MCF 10A (cell line): ENCODE measurements around the gene IQCB1. TPM values are rescaled to one million over a fixed set of nuclear protein-coding genes. Genes with fewer than 3 reads are reported as not detected.

Experiments used
- BruUV-seq: library from RNA; stranded (reverse); fragments of 400-500 nt; replicated peaks from 2 replicates; lab custom pipeline; 2021; lab: Mats Ljungman, UMichigan
- CTCF ChIA-PET: fragments of 300-600 bp; sonication (Branson Sonifier 250); formaldehyde crosslinking; extraction: SDS; loops from one replicate; lab custom pipeline; 2021; ENCODE audit warnings: antibody characterized with exemption, inconsistent platforms; lab: Yijun Ruan, JAX
- POLR2A ChIA-PET: fragments of 300-600, 350-650 bp; sonication (Branson Sonifier 250); formaldehyde crosslinking; extraction: SDS; loops from one replicate; lab custom pipeline; 2020; ENCODE audit warnings: antibody characterized with exemption, inconsistent platforms; lab: Yijun Ruan, JAX
- DNase-seq: peaks from one replicate; pipeline ENCODE4 v3.0.0-alpha.2; 2018; ENCODE audit not compliant: unreplicated experiment
- H3K27ac Mint-ChIP-seq: one replicate; pipeline ENCODE4 v1.8.0; 2022; ENCODE audit warnings: mild to moderate bottlenecking, low read depth, mixed read lengths; ENCODE audit not compliant: unreplicated experiment
- H3K27me3 Mint-ChIP-seq: one replicate; pipeline ENCODE4 v1.8.0; 2022; ENCODE audit warnings: mixed read lengths; ENCODE audit not compliant: insufficient read depth, unreplicated experiment
- H3K36me3 Mint-ChIP-seq: one replicate; pipeline ENCODE4 v1.8.0; 2022; ENCODE audit warnings: mild to moderate bottlenecking, moderate library complexity, mixed read lengths; ENCODE audit not compliant: insufficient read depth, unreplicated experiment
- H3K4me1 Mint-ChIP-seq: one replicate; pipeline ENCODE4 v1.8.0; 2022; ENCODE audit warnings: mixed read lengths; ENCODE audit not compliant: insufficient read depth, unreplicated experiment
- H3K4me3 Mint-ChIP-seq: one replicate; pipeline ENCODE4 v1.8.0; 2022; ENCODE audit warnings: mild to moderate bottlenecking, moderate library complexity, mixed read lengths; ENCODE audit not compliant: unreplicated experiment
- H3K9me3 Mint-ChIP-seq: one replicate; pipeline ENCODE4 v1.8.0; 2022; ENCODE audit warnings: mixed read lengths; ENCODE audit not compliant: unreplicated experiment
- intact Hi-C: fragments of 100-400 bp; cut with micrococcal nuclease; formaldehyde crosslinking; loops from 2 replicates; pipeline ENCODE4 v1.14.1; 2022
- total RNA-seq: library from RNA; stranded (reverse); gene quantifications from 2 replicates; pipeline ENCODE4 v1.2.3, GENCODE V29; 2022
- TF ChIP-seq, protein P1 (sequence below): fragments of 200-600 bp; IDR thresholded peaks from one replicate; pipeline ENCODE4 v1.8.0; 2022; ENCODE audit warnings: antibody characterized with exemption, mild to moderate bottlenecking; ENCODE audit not compliant: unreplicated experiment

Gene IQCB1
- total RNA-seq, 1 experiment from 2014 or later = 33.5 TPM

DNA sequence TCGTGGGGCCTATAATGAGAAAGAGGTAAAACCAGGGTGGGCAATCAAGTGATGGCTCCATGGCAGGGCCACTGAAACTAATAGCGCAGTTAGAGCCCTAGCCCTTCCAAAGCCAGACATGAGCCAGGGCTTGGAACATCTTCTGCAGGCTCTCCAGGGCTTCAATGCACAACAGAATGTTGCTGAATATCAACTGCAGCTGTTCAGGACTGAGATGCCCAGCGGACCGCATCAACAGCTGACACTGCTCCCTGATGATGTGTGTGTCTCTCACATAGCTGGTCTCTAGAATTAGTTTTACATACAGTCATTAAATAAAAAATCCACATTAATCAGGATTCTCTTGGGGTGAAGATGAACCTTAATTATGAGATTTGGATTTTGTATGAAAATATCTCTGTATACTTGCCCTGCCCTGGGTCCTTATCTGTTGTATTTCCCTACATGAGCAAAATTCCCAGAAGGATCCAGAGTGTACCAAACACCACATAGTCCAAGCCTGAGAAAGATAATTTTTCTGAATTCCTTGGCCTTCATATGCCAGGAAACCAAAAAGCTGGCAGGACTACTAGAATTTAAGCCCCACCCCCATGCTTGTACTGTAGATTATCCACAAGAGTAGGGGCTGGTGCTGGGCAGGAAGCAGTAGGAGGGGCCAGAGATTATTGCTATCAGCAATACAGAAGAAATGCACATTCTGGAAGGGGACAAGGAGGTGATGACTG is 77.6 kb downstream of the IQCB1 start:
- H3K27me3 Mint-ChIP-seq = peaks cover 9% of the 10 kb centered on the region
- ChIA-PET POLR2A (interaction anchor here (1.2 kb wide), 1 partner anchor 23 kb away, joined by 3 read pairs; no protein-coding TSS in a partner anchor), CTCF (no interaction called here)
- intact Hi-C loops = no loop called here
- no peak overlapping the region for H3K4me3 Mint-ChIP-seq
- H3K4me1 Mint-ChIP-seq = no peaks in the 10 kb centered on the region
- no peaks in the 10 kb centered on the region for H3K9me3 Mint-ChIP-seq
- no peaks in the 10 kb centered on the region for H3K36me3 Mint-ChIP-seq
- TF ChIP-seq, protein P1, sequence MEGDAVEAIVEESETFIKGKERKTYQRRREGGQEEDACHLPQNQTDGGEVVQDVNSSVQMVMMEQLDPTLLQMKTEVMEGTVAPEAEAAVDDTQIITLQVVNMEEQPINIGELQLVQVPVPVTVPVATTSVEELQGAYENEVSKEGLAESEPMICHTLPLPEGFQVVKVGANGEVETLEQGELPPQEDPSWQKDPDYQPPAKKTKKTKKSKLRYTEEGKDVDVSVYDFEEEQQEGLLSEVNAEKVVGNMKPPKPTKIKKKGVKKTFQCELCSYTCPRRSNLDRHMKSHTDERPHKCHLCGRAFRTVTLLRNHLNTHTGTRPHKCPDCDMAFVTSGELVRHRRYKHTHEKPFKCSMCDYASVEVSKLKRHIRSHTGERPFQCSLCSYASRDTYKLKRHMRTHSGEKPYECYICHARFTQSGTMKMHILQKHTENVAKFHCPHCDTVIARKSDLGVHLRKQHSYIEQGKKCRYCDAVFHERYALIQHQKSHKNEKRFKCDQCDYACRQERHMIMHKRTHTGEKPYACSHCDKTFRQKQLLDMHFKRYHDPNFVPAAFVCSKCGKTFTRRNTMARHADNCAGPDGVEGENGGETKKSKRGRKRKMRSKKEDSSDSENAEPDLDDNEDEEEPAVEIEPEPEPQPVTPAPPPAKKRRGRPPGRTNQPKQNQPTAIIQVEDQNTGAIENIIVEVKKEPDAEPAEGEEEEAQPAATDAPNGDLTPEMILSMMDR = no peak
- no peak overlapping the region for H3K27ac Mint-ChIP-seq
- no peak for DNase-seq
- BruUV-seq = no TSS peak

DNA sequence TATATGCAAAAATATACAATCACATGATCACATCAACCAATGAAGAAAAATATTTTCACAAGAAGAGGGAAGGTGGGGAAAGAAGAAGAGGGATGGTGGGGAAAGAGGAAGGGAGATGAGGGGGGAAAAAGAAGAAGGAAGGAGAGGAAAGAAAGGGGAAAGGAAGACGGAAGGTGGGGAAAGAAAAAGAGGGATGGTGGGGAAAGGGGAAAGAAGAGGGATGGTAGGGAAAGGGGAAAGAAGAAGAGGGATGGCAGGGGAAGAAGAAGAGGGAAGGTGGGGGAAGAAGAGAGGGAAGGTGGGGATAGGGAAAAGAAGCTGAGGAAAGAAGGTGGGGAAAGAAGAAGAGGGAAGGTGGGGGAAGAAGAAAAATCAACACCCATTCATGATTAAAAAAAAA is 82.1 kb downstream of the IQCB1 start:
- intact Hi-C loops = no loop called here
- Mint-ChIP-seq H3K27me3 (peaks cover 18% of the 10 kb centered on the region), H3K36me3 (no peaks in the 10 kb centered on the region), H3K4me3 (no peak overlapping the region), H3K4me1 (peaks cover 6% of the 10 kb centered on the region), H3K9me3 (no peaks in the 10 kb centered on the region), H3K27ac (no peak overlapping the region)
- no TSS peak for BruUV-seq
- TF ChIP-seq, protein P1 = no peak
- DNase-seq = no peak
- ChIA-PET POLR2A (interaction anchor here (6.1 kb wide), 1 partner anchor 21 kb away, joined by 124 read pairs; no protein-coding TSS in a partner anchor), CTCF (no interaction called here)

DNA sequence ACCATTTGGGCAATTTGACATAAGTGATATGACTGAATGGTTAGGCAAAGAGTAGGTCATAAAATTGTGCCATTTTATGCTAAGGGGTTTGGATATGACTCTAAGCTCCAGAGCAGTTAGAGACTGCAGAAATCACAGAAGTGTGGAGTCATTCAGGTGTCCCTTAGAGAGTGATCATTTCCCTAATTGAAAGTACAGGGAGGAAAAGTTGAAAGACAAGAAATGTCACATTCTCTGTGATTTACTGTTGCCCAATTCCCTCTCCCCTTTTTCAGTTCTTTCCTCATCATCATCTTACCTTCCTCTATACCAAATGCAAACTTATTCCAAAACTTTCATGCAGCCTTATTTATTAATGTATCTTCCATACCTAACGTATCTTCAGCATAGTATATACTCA is 82.6 kb downstream of the IQCB1 start:
- Mint-ChIP-seq H3K27ac (no peak overlapping the region), H3K4me3 (no peak overlapping the region), H3K27me3 (peaks cover 18% of the 10 kb centered on the region), H3K4me1 (peaks cover 6% of the 10 kb centered on the region), H3K9me3 (no peaks in the 10 kb centered on the region), H3K36me3 (no peaks in the 10 kb centered on the region)
- CTCF ChIA-PET = no interaction called here
- no TSS peak for BruUV-seq
- POLR2A ChIA-PET = interaction anchor here (6.1 kb wide), 1 partner anchor 21 kb away, joined by 124 read pairs; no protein-coding TSS in a partner anchor
- TF ChIP-seq, protein P1 = no peak
- no peak for DNase-seq
- intact Hi-C loops = no loop called here

DNA sequence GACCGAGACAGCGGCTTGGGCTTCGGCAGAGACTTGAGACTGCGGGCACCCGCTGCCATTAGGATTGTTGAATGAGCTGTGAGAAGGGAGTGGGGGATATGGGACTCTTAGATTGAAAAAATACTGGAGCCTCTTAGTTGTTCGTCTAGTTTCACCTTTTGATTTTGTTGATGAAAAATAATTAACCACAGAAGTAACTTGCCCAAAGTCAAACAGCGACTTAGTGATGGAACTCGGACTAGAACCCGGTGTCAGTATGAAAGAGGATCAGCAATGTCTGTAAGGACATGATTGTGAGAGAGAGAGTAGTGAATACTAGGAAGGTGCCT is 84.8 kb downstream of the IQCB1 start:
- Mint-ChIP-seq H3K4me1 (peaks cover 6% of the 10 kb centered on the region), H3K9me3 (no peaks in the 10 kb centered on the region), H3K36me3 (peaks cover 1% of the 10 kb centered on the region), H3K27me3 (peaks cover 18% of the 10 kb centered on the region), H3K4me3 (no peak overlapping the region), H3K27ac (no peak overlapping the region)
- intact Hi-C loops = no loop called here
- CTCF ChIA-PET = interaction anchor here (0.7 to 1.0 kb wide), 4 partner anchors 60 to 1008 kb away, joined by 3 read pairs; no protein-coding TSS in a partner anchor
- POLR2A ChIA-PET = interaction anchor here (0.6 to 6.1 kb wide), 11 partner anchors 9 to 633 kb away, joined by 3 to 124 read pairs (median 6); partner anchors contain the start of genes EAF2, IQCB1 and MIX23
- TSS peak; percentile 92 for BruUV-seq
- DNase-seq = no peak
- TF ChIP-seq, protein P1 = no peak
